CD14-positive monocyte (primary cell): ENCODE data around the gene GNPAT. TPM values are rescaled to one million over a fixed set of nuclear protein-coding genes. Genes with fewer than 3 reads are reported as not detected.

Experiments
- DNase-seq, 3 donors: peaks; one replicate each; pipeline ENCODE4 v3.0.0-alpha.2; 2011 to 2022
- H2AFZ ChIP-seq: 2 replicates; pipeline ENCODE4 v1.6.0; 2012; ENCODE audit warnings: mild to moderate bottlenecking, low read depth, low read length, inconsistent platforms; ENCODE audit not compliant: insufficient read depth, poor library complexity, severe bottlenecking
- H3K27ac ChIP-seq, 2 donors: 1 replicate in 1 of 2; 2 replicates in 1 of 2; pipeline ENCODE4 v1.5.1; 2012 to 2013; ENCODE audit warnings: low read length in 2 of 2, control low read depth in 1 of 2, inconsistent platforms in 1 of 2, low read depth in 1 of 2, mild to moderate bottlenecking in 1 of 2
- H3K27me3 ChIP-seq, 2 donors: one replicate each; pipeline versions ENCODE4 v1.6.0 to v1.6.1; 2011 to 2013; ENCODE audit warnings: low read length in 2 of 2; ENCODE audit not compliant: control insufficient read depth in 2 of 2, insufficient read depth in 2 of 2
- H3K36me3 ChIP-seq, 2 donors: replicated peaks in 1 of 2; 1 replicate in 1 of 2; 2 replicates in 1 of 2; pipeline versions ENCODE4 v1.5.1 to v1.6.1; 2012 to 2013; ENCODE audit warnings: low read length in 2 of 2, control low read depth in 1 of 2, inconsistent platforms in 1 of 2, mild to moderate bottlenecking in 1 of 2; ENCODE audit not compliant: insufficient read depth in 2 of 2, control insufficient read depth in 1 of 2
- H3K4me1 ChIP-seq, 2 donors: 1 replicate in 1 of 2; 2 replicates in 1 of 2; pipeline versions ENCODE4 v1.5.1 to v1.6.1; 2012 to 2013; ENCODE audit warnings: low read length in 2 of 2, control low read depth in 1 of 2, inconsistent platforms in 1 of 2, mild to moderate bottlenecking in 1 of 2, moderate library complexity in 1 of 2; ENCODE audit not compliant: insufficient read depth in 2 of 2, control insufficient read depth in 1 of 2
- H3K4me2 ChIP-seq: replicated peaks from 2 replicates; pipeline ENCODE3; 2012; ENCODE audit warnings: low read length, moderate library complexity, mild to moderate bottlenecking; ENCODE audit not compliant: poor library complexity, severe bottlenecking; ENCODE audit errors: extremely low read depth
- H3K4me3 ChIP-seq, 3 experiments: fragments of 200-600 bp in 1 of 3; sonication (generic) in 1 of 3; replicated peaks in 1 of 3; 1 replicate in 2 of 3; 2 replicates in 1 of 3; pipeline ENCODE4 v1.5.1; 2011 to 2013; ENCODE audit warnings: low read length in 3 of 3, mild to moderate bottlenecking in 3 of 3, control low read depth in 2 of 3, low read depth in 2 of 3, inconsistent platforms in 1 of 3, moderate library complexity in 1 of 3
- H3K79me2 ChIP-seq: 2 replicates; pipeline ENCODE4 v1.6.0; 2012; ENCODE audit warnings: mild to moderate bottlenecking, control low read depth, inconsistent platforms, low read length, moderate library complexity; ENCODE audit not compliant: insufficient read depth
- H3K9ac ChIP-seq: 2 replicates; pipeline ENCODE4 v1.6.0; 2017; ENCODE audit warnings: low read length, mild to moderate bottlenecking; ENCODE audit not compliant: insufficient read depth, poor library complexity, severe bottlenecking
- H3K9me3 ChIP-seq, 2 donors: replicated peaks in 1 of 2; 1 replicate in 1 of 2; 2 replicates in 1 of 2; pipeline versions ENCODE4 v1.5.1 to v1.6.1; 2012 to 2013; ENCODE audit warnings: low read length in 2 of 2, control low read depth in 1 of 2; ENCODE audit not compliant: control insufficient read depth in 1 of 2, insufficient read depth in 1 of 2
- H4K20me1 ChIP-seq: 2 replicates; pipeline ENCODE4 v1.6.0; 2012; ENCODE audit warnings: mild to moderate bottlenecking, low read length, control low read depth, moderate library complexity; ENCODE audit not compliant: insufficient read depth
- H3K27ac Mint-ChIP-seq, 7 donors: one replicate each; pipeline ENCODE4 v1.8.0; 2020; ENCODE audit warnings: mild to moderate bottlenecking in 7 of 7, mixed read lengths in 7 of 7, moderate library complexity in 6 of 7, inconsistent platforms in 2 of 7
- H3K27me3 Mint-ChIP-seq, 3 donors: one replicate each; pipeline ENCODE4 v1.8.0; 2021 to 2022; ENCODE audit warnings: low read depth in 3 of 3, mild to moderate bottlenecking in 3 of 3, mixed read lengths in 3 of 3, moderate library complexity in 3 of 3, inconsistent platforms in 1 of 3
- H3K36me3 Mint-ChIP-seq, 2 donors: one replicate each; pipeline ENCODE4 v1.8.0; 2020; ENCODE audit warnings: mixed read lengths in 2 of 2, inconsistent platforms in 1 of 2, mild to moderate bottlenecking in 1 of 2
- H3K4me1 Mint-ChIP-seq: one replicate; pipeline ENCODE4 v1.8.0; 2020; ENCODE audit warnings: mild to moderate bottlenecking, mixed read lengths
- H3K4me3 Mint-ChIP-seq, 2 donors: one replicate each; pipeline ENCODE4 v1.8.0; 2020; ENCODE audit warnings: mild to moderate bottlenecking in 2 of 2, mixed read lengths in 2 of 2, moderate library complexity in 1 of 2
- H3K9me3 Mint-ChIP-seq, 7 donors: one replicate each; pipeline ENCODE4 v1.8.0; 2020 to 2022; ENCODE audit warnings: mixed read lengths in 7 of 7, mild to moderate bottlenecking in 6 of 7, moderate library complexity in 6 of 7, inconsistent platforms in 2 of 7
- WGBS: methylation state at CpG from one replicate; pipeline ENCODE4 v1.1.5; 2013; ENCODE audit warnings: missing lambda C conversion rate; ENCODE audit not compliant: insufficient coverage; 5-methylcytosine and 5-hydroxymethylcytosine counted together
- intact Hi-C, 2 donors: fragments of 100-400 bp; cut with micrococcal nuclease; formaldehyde crosslinking; loops; one replicate each; pipeline versions ENCODE4 v1.15.0 to v1.15.1; 2023
- polyA plus RNA-seq, 3 donors: library from polyadenylated mRNA; depleted of rRNA in 1 of 3; unstranded in 2 of 3; stranded (reverse) in 1 of 3; fragments of 300-500 nt in 2 of 3; fragments of >200 nt in 1 of 3; fragmentation: Illumina TruSeq in 2 of 3; gene quantifications; 1 replicate in 2 of 3; 2 replicates in 1 of 3; pipeline ENCODE4 v1.2.3, GENCODE V29; 2012 to 2021
- TF ChIP-seq, protein P1 (sequence below): fragments of 200-600 bp; IDR thresholded peaks from one replicate; pipeline ENCODE4 v1.8.0; 2022; ENCODE audit warnings: antibody characterized with exemption, mild to moderate bottlenecking

GNPAT gene
- polyA plus RNA-seq, 3 donors = 20.8 to 40.3 (median 34.8) TPM

- no peak overlapping the region for H3K27ac Mint-ChIP-seq
- intact Hi-C loops = no loop called here
- H3K27me3 ChIP-seq = peaks cover 0 to 5% of the 10 kb centered on the region in 2 donors
- H3K9me3 ChIP-seq = no peaks in the 10 kb centered on the region
- H3K4me2 ChIP-seq = no peak overlapping the region
- no peak overlapping the region for H2AFZ ChIP-seq
- H3K9me3 Mint-ChIP-seq = no peaks in the 10 kb centered on the region
- no peak overlapping the region for H3K4me3 Mint-ChIP-seq
- H3K27me3 Mint-ChIP-seq = peaks cover 10 to 17% (median 14%) of the 10 kb centered on the region in 3 donors
- H3K4me1 ChIP-seq = peaks cover 4 to 5% of the 10 kb centered on the region in 2 donors
- TF ChIP-seq, protein P1, sequence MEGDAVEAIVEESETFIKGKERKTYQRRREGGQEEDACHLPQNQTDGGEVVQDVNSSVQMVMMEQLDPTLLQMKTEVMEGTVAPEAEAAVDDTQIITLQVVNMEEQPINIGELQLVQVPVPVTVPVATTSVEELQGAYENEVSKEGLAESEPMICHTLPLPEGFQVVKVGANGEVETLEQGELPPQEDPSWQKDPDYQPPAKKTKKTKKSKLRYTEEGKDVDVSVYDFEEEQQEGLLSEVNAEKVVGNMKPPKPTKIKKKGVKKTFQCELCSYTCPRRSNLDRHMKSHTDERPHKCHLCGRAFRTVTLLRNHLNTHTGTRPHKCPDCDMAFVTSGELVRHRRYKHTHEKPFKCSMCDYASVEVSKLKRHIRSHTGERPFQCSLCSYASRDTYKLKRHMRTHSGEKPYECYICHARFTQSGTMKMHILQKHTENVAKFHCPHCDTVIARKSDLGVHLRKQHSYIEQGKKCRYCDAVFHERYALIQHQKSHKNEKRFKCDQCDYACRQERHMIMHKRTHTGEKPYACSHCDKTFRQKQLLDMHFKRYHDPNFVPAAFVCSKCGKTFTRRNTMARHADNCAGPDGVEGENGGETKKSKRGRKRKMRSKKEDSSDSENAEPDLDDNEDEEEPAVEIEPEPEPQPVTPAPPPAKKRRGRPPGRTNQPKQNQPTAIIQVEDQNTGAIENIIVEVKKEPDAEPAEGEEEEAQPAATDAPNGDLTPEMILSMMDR = no peak
- H3K4me1 Mint-ChIP-seq = peaks cover 6% of the 10 kb centered on the region
- no peak for DNase-seq
- H3K4me3 ChIP-seq = no peak overlapping the region
- no peak overlapping the region for H3K9ac ChIP-seq
- no peaks in the 10 kb centered on the region for H4K20me1 ChIP-seq
- no peaks in the 10 kb centered on the region for H3K79me2 ChIP-seq
- no peaks in the 10 kb centered on the region for H3K36me3 ChIP-seq
- 100% methylated on average over 1 of the region's 8 CpGs for WGBS
- H3K36me3 Mint-ChIP-seq = no peaks in the 10 kb centered on the region
- no peak overlapping the region for H3K27ac ChIP-seq
These were observed 34.2 kb upstream of the GNPAT start for GRCh38 chr1:231206856-231207255.

- H3K27ac Mint-ChIP-seq = no peak overlapping the region
- no peak for DNase-seq
- TF ChIP-seq, protein P1 = no peak
These were observed 33.6 kb upstream of the GNPAT start for GRCh38 chr1:231207437-231207836.

More at GRCh38 chr1:231207437-231207836, 33.6 kb upstream of the GNPAT start:
- no CpG with 5 or more reads among the region's 3 CpGs for WGBS
- Mint-ChIP-seq H3K27me3 (peaks cover 9 to 13% (median 10%) of the 10 kb centered on the region in 3 donors), H3K9me3 (no peaks in the 10 kb centered on the region), H3K4me3 (no peak overlapping the region), H3K36me3 (no peaks in the 10 kb centered on the region), H3K4me1 (peaks cover 7% of the 10 kb centered on the region)
- H3K79me2 ChIP-seq = no peaks in the 10 kb centered on the region
- H3K4me1 ChIP-seq = peaks cover 4 to 5% of the 10 kb centered on the region in 2 donors
- H3K36me3 ChIP-seq = no peaks in the 10 kb centered on the region
- no peak overlapping the region for H3K9ac ChIP-seq
- H3K4me3 ChIP-seq = no peak overlapping the region
- no peak overlapping the region for H3K27ac ChIP-seq
- H2AFZ ChIP-seq = no peak overlapping the region
- intact Hi-C loops = no loop called here
- no peaks in the 10 kb centered on the region for H3K9me3 ChIP-seq
- no peaks in the 10 kb centered on the region for H4K20me1 ChIP-seq
- H3K4me2 ChIP-seq = no peak overlapping the region
- H3K27me3 ChIP-seq = peaks cover 0 to 6% of the 10 kb centered on the region in 2 donors
